ENCODE data around the gene SH3BGR. TPM values are rescaled to one million over a fixed set of nuclear protein-coding genes. Genes with fewer than 3 reads are reported as not detected.
A peak's percentile ranks its signal among the peaks of the same experiment; 100 is the strongest.

SH3BGR gene
- total RNA-seq, 3 donors from 2014 or later = 3.3 to 6.3 (median 5.0) TPM

DNA sequence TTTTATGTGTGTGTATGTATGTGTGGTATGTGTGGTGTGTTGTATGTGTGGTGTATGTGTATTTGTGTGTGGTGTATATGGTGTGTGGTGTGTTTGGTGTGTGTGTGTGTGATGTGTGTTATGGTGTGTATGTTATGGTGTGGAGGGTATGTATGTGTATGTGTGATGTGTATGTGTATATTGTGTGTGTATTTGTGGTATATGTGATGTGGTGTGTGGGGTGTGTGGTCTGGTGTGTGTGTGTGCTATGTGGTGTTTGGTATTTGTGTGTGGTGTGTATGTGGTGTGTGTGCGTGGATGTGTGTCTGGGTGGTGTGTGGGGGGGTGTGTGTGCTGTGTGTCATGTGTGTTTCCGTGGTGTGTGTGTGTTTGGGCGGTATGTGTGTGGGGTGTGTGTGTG lies 59.3 kb downstream of the SH3BGR start:
- Histone ChIP-seq H3K27me3 (no peaks in the 10 kb centered on the region), H3K4me3 (no peak overlapping the region), H3K27ac (no peak overlapping the region), H3K4me1 (no peaks in the 10 kb centered on the region), H3K36me3 (no peaks in the 10 kb centered on the region), H3K9me3 (no peaks in the 10 kb centered on the region)
- TF ChIP-seq POLR2AphosphoS5 (IDR thresholded peaks at IDR 0.05) = no peak
- TF ChIP-seq POLR2A (IDR thresholded peaks at IDR 0.05) = no peak
- TF ChIP-seq CTCF (IDR thresholded peaks at IDR 0.05) = no peak
- no peak for DNase-seq (ENCODE audit: low spot score in 2 of 2)
- intact Hi-C loops (cut with DNase I; ENCODE audit: low total_unique reads) = no loop called here

DNA sequence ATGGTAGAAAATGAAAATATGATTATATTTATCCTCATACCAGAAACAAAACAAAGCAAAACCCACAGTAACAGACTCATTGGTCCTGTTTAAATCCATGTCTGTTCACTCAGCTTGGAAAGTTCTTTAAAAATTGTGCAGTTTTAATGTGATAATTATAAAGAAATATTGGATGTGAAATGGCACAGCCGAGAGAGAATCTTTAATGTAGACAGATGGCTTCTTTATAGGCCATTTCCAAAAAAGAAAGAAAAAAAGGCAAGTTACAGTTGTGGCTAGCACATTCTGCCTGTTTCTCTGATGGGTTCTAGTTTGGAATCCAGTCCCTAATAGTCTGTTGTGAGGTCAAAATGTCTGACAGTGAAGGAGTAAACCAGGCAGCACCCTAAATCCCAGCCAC lies 62.0 kb downstream of the SH3BGR start:
- Histone ChIP-seq H3K4me1 (no peaks in the 10 kb centered on the region), H3K27me3 (no peaks in the 10 kb centered on the region), H3K9me3 (no peaks in the 10 kb centered on the region), H3K4me3 (no peak overlapping the region), H3K36me3 (no peaks in the 10 kb centered on the region), H3K27ac (no peak overlapping the region)
- no peak for DNase-seq (ENCODE audit: low spot score in 2 of 2)
- TF ChIP-seq POLR2AphosphoS5 (IDR thresholded peaks at IDR 0.05) (no peak), CTCF (IDR thresholded peaks at IDR 0.05) (no peak), POLR2A (IDR thresholded peaks at IDR 0.05) (no peak)
- intact Hi-C loops (cut with DNase I; ENCODE audit: low total_unique reads) = no loop called here

DNA sequence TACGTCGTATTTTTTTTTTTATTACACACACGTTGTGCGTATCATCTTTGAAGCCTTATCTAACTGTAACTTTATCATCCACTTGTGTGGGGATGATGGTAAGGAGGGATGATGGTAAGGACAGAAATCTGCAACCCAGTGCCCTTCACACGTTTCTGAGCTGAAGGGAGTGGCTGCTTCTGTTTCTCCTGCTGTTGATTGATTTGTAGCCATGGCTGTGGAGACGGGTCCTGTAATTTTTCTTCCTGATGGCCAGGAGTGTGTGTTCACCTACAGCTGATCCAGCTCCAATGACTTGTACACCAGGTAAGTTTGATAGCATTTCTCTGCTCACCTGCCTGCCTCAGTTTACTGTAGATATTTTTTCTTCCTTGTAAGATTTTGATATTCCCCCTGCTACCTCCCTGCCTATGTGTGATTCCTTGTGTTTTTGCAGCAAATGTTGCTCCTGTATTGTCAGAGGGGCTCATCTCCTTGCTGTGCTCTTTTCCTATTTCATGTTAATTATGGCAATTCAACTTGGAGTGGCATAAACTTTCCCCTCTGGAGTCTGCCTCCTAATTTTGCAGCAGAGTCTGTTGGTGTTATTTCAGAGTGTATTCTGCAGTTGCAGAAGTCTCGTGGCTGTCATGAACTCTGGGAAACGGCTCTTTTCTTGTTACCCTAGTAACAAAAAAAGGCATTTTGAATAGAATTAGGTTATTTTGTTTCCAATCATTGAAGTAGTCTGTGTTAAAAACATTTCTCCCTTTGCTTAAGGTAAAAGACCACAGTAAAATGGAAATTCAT lies 64.1 kb downstream of the SH3BGR start:
- TF ChIP-seq POLR2A (IDR thresholded peaks at IDR 0.05) (no peak), POLR2AphosphoS5 (IDR thresholded peaks at IDR 0.05) (no peak), CTCF (IDR thresholded peaks at IDR 0.05) (no peak)
- no peaks in the 10 kb centered on the region for H3K9me3 ChIP-seq
- no peaks in the 10 kb centered on the region for H3K36me3 ChIP-seq
- no peak for DNase-seq (ENCODE audit: low spot score in 2 of 2)
- no peak overlapping the region for H3K4me3 ChIP-seq
- H3K4me1 ChIP-seq = no peaks in the 10 kb centered on the region
- H3K27ac ChIP-seq = no peak overlapping the region
- intact Hi-C loops (cut with DNase I; ENCODE audit: low total_unique reads) = no loop called here
- H3K27me3 ChIP-seq = no peaks in the 10 kb centered on the region

DNA sequence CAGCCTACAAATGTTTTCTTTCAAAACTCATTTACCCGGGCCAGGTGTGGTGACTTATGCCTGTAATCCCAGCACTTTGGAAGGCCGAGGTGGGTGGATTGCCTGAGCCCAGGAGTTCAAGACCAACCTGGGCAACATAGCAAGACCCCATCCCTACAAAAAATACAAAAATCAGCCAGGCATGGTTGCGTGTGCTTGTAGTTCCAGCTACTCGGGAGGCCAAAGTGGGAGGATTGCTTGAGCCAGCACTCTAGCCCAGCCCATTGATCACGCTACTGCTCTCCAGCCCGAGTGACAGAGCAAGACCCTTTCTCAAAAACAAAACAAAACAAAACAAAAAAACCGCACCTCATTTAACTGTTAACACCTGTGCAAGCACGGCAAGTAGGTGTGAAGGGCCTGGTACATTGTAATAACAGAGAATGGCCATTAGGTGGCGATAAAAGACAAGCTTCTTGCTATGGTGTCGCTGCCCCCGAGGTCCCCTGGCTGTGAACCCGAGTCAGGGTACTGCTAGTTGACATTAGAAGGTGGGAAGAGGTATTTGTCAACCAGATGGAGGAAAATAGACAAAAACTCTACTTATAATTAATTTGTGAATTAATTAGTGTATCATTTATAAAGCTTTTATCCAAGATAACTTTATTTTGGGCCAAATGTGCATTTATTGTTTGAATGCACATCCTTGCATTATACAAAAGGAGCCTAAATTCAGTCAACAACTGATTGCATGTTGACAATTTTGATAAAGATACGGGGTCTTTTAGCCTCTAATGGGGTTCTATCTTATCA lies 66.5 kb downstream of the SH3BGR start:
- Histone ChIP-seq H3K4me3 (no peak overlapping the region), H3K27ac (no peak overlapping the region), H3K9me3 (no peaks in the 10 kb centered on the region), H3K36me3 (no peaks in the 10 kb centered on the region), H3K27me3 (no peaks in the 10 kb centered on the region), H3K4me1 (no peaks in the 10 kb centered on the region)
- TF ChIP-seq CTCF (IDR thresholded peaks at IDR 0.05) = peak; percentile 68 to 89 (median 74)
- TF ChIP-seq POLR2AphosphoS5 (IDR thresholded peaks at IDR 0.05) = no peak
- TF ChIP-seq POLR2A (IDR thresholded peaks at IDR 0.05) = no peak
- peak in 1 of 2 donors; percentile 29 for DNase-seq (ENCODE audit: low spot score in 2 of 2)
- intact Hi-C loops (cut with DNase I; ENCODE audit: low total_unique reads) = no loop called here

- intact Hi-C loops (cut with DNase I; ENCODE audit: low total_unique reads) = no loop called here
- H3K9me3 ChIP-seq = no peaks in the 10 kb centered on the region
- no peak for TF ChIP-seq POLR2A (IDR thresholded peaks at IDR 0.05)
- TF ChIP-seq POLR2AphosphoS5 (IDR thresholded peaks at IDR 0.05) = no peak
- TF ChIP-seq CTCF (IDR thresholded peaks at IDR 0.05) = no peak
- no peak overlapping the region for H3K27ac ChIP-seq
- no peaks in the 10 kb centered on the region for H3K36me3 ChIP-seq
- no peak overlapping the region for H3K4me3 ChIP-seq
- H3K4me1 ChIP-seq = no peaks in the 10 kb centered on the region
- no peak for DNase-seq (ENCODE audit: low spot score in 2 of 2)
- H3K27me3 ChIP-seq = no peaks in the 10 kb centered on the region
Observed at GRCh38 chr21:39518847-39519210, 67.1 kb downstream of the SH3BGR start.

Data from breast epithelium (tissue), 4 donors.